Psoas muscle (tissue), 8 donors: ENCODE data around the gene SRXN1. TPM values are rescaled to one million over a fixed set of nuclear protein-coding genes. Genes with fewer than 3 reads are reported as not detected.

Source experiments
- ATAC-seq, 4 donors: fragments of 200-7000 bp; cut with Tn5 transposase; one replicate each; pipeline ENCODE4 v1.9.1; 2020; ENCODE audit warnings: moderate library complexity in 3 of 4, mild to moderate bottlenecking in 2 of 4
- DNase-seq, 2 donors: peaks; one replicate each; pipeline ENCODE4 v3.0.0-alpha.2; 2020
- H3K27ac ChIP-seq: fragments of 200-600 bp; one replicate; pipeline ENCODE4 v1.8.0; 2022
- H3K27me3 ChIP-seq, 3 donors: fragments of 200-600 bp in 1 of 3; one replicate each; pipeline versions ENCODE4 v1.6.1 to v1.8.0; 2013 to 2022; ENCODE audit warnings: low read length in 2 of 3, mild to moderate bottlenecking in 2 of 3, moderate library complexity in 1 of 3; ENCODE audit not compliant: insufficient read depth in 3 of 3
- H3K36me3 ChIP-seq, 2 donors: fragments of 200-600 bp in 1 of 2; one replicate each; pipeline versions ENCODE4 v1.6.1 to v1.8.0; 2013 to 2022; ENCODE audit warnings: low read depth in 1 of 2, mild to moderate bottlenecking in 1 of 2, moderate library complexity in 1 of 2; ENCODE audit not compliant: insufficient read depth in 1 of 2
- H3K4me1 ChIP-seq: fragments of 200-600 bp; one replicate; pipeline ENCODE4 v1.8.0; 2022
- H3K4me3 ChIP-seq: fragments of 200-600 bp; one replicate; pipeline ENCODE4 v1.8.0; 2022; ENCODE audit warnings: mild to moderate bottlenecking
- H3K9me3 ChIP-seq: fragments of 200-600 bp; one replicate; pipeline ENCODE4 v1.8.0; 2022
- CTCF ChIP-seq: fragments of 200-600 bp; IDR thresholded peaks from one replicate; pipeline ENCODE4 v1.8.0; 2022; ENCODE audit warnings: antibody characterized with exemption
- WGBS, 3 donors: extraction: QIAGEN DNeasy Blood & Tissue Kit; methylation state at CpG; one replicate each; pipeline versions ENCODE4 v1.1.6 to v1.1.7; 2013; 5-methylcytosine and 5-hydroxymethylcytosine counted together
- intact Hi-C, 2 donors: fragments of 100-400 bp; cut with DNase I; formaldehyde crosslinking; loops; one replicate each; pipeline versions ENCODE4 v1.11.0 to v1.14.2; 2022
- polyA plus RNA-seq, 3 donors: library from polyadenylated mRNA; stranded (reverse); fragments of 200-250 nt; gene quantifications; one replicate each; pipeline ENCODE4 v1.2.3, GENCODE V29; 2013
- total RNA-seq, 4 donors: library from RNA; stranded (reverse); fragmentation: NEBNext Ultra II Directional in 2 of 4; extraction: Animal tissue kit (Norgen Biotek cat#: 25700) in 2 of 4; gene quantifications; one replicate each; pipeline versions ENCODE4 v1.2.1 to v1.2.4, GENCODE V29; 2021 to 2023
- donor health status: healthy with polysubstance abuse.
- donor health status: DM: no; HTN: no; CAD: no; lungs with moderate emphysema.
- donor health status: Bipolar disorder and iron deficiency.
- donor health status: healthy.
- donor health status: DM: yes; HTN: yes; CAD: no.
- donor health status: DM: no; HTN: no; CAD: no.
- donor health status: DM: no; HTN: no; CAD: no.
- donor health status: DM: yes; HTN: yes; CAD: no.

SRXN1 gene
- total and polyA plus RNA-seq, 7 donors: 30.7 to 172 (median 69.6) TPM

- DNase-seq (no peak), ATAC-seq (no peak)
- peaks cover 0 to 10% (median 4%) of the 10 kb centered on the region in 3 donors for H3K27me3 ChIP-seq
- H3K9me3 ChIP-seq: no peaks in the 10 kb centered on the region
- no peak overlapping the region for H3K4me3 ChIP-seq
- 32 to 39% (median 35%) methylated on average over 11 of the region's 11 CpGs for WGBS, 3 donors
- intact Hi-C loops: no loop called here
- no peak for TF ChIP-seq CTCF
- no peaks in the 10 kb centered on the region for H3K36me3 ChIP-seq
- H3K4me1 ChIP-seq: peaks cover 6% of the 10 kb centered on the region
- no peak overlapping the region for H3K27ac ChIP-seq
These were observed 12.1 kb downstream of the SRXN1 start for GRCh38 chr20:640674-641515.

GRCh38 chr20:638579-638978, 14.4 kb downstream of the SRXN1 start:
- intact Hi-C loops: no loop called here

GRCh38 chr20:637559-637958, 15.4 kb downstream of the SRXN1 start:
- intact Hi-C loops: no loop called here
- Histone ChIP-seq H3K36me3 (no peaks in the 10 kb centered on the region), H3K27me3 (peaks cover 0 to 10% (median 2%) of the 10 kb centered on the region in 3 donors), H3K4me3 (no peak overlapping the region), H3K9me3 (no peaks in the 10 kb centered on the region), H3K4me1 (peaks cover 2% of the 10 kb centered on the region), H3K27ac (no peak overlapping the region)
- ATAC-seq (no peak), DNase-seq (no peak)
- 75 to 94% (median 76%) methylated on average over 2 of the region's 2 CpGs for WGBS, 3 donors
- no peak for TF ChIP-seq CTCF

More at GRCh38 chr20:638579-638978, 14.4 kb downstream of the SRXN1 start:
- 57 to 64% (median 61%) methylated on average over 1 of the region's 1 CpG for WGBS, 3 donors
- Histone ChIP-seq H3K4me3 (no peak overlapping the region), H3K27me3 (peaks cover 0 to 10% (median 4%) of the 10 kb centered on the region in 3 donors), H3K9me3 (no peaks in the 10 kb centered on the region), H3K36me3 (no peaks in the 10 kb centered on the region), H3K4me1 (peaks cover 6% of the 10 kb centered on the region), H3K27ac (no peak overlapping the region)
- ATAC-seq (no peak), DNase-seq (no peak)
- no peak for TF ChIP-seq CTCF

GRCh38 chr20:635893-636338, 17.1 kb downstream of the SRXN1 start:
- no peak for TF ChIP-seq CTCF
- Histone ChIP-seq H3K36me3 (no peaks in the 10 kb centered on the region), H3K4me1 (no peaks in the 10 kb centered on the region), H3K27me3 (peaks cover 0 to 5% (median 0%) of the 10 kb centered on the region in 3 donors), H3K4me3 (no peak overlapping the region), H3K9me3 (no peaks in the 10 kb centered on the region), H3K27ac (no peak overlapping the region)
- intact Hi-C loops: no loop called here
- ATAC-seq: no peak
- no peak for DNase-seq
- 46 to 54% (median 51%) methylated on average over 7 of the region's 7 CpGs for WGBS, 3 donors
